ENCODE results near the gene SLC35F5.

DNA sequence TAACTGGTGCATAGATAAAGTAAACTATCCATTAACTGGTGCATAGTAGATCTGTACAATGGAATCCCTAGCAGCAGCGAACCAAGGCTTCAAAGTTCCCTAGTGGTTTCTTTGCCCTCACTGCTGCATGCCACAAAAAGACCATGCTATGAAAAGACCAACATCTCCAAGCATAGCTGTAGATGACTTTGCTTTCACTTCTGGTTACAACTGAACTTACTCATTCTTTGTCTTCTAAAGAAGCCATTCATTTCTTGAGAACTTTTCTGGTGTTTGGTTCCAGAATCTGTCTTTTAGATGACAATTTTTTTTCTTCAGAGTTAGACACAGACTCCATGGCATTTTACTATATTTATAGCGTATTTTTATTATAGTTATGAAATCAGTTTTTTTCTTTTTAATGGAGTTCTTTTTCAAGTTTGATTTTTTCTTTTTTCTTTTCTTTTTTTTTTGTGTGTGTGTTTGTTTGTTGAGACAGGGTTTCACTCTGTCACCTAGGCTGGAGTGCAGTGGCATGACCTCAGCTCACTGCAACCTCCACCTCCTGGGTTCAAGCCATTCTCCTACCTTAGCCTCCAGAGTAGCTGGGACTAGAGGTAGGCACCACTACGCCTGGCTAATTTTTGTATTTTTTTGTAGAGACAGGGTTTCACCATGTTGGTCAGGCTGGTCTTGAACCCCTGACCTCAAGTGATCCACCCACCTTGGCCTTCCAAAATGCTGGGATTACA lies 63.6 kb downstream of the SLC35F5 start:
- TF ChIP-seq, protein P1, sequence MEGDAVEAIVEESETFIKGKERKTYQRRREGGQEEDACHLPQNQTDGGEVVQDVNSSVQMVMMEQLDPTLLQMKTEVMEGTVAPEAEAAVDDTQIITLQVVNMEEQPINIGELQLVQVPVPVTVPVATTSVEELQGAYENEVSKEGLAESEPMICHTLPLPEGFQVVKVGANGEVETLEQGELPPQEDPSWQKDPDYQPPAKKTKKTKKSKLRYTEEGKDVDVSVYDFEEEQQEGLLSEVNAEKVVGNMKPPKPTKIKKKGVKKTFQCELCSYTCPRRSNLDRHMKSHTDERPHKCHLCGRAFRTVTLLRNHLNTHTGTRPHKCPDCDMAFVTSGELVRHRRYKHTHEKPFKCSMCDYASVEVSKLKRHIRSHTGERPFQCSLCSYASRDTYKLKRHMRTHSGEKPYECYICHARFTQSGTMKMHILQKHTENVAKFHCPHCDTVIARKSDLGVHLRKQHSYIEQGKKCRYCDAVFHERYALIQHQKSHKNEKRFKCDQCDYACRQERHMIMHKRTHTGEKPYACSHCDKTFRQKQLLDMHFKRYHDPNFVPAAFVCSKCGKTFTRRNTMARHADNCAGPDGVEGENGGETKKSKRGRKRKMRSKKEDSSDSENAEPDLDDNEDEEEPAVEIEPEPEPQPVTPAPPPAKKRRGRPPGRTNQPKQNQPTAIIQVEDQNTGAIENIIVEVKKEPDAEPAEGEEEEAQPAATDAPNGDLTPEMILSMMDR (IDR thresholded peaks at IDR 0.05): no peak
- no peak for TF ChIP-seq POLR2AphosphoS5 (IDR thresholded peaks at IDR 0.05)

Measured in sigmoid colon (tissue), 4 donors.